Measurements from ENCODE around the gene SPAG16. TPM values are rescaled to one million over a fixed set of nuclear protein-coding genes. Genes with fewer than 3 reads are reported as not detected.

Gene SPAG16
- total RNA-seq, 1 donor from 2014 or later = 7.6 TPM

- H3K9me3 ChIP-seq = no peaks in the 10 kb centered on the region
- H3K4me3 ChIP-seq = no peak overlapping the region
- H3K4me1 ChIP-seq = no peaks in the 10 kb centered on the region
- intact Hi-C loops (cut with DNase I) = no loop called here
- TF ChIP-seq, protein P1, sequence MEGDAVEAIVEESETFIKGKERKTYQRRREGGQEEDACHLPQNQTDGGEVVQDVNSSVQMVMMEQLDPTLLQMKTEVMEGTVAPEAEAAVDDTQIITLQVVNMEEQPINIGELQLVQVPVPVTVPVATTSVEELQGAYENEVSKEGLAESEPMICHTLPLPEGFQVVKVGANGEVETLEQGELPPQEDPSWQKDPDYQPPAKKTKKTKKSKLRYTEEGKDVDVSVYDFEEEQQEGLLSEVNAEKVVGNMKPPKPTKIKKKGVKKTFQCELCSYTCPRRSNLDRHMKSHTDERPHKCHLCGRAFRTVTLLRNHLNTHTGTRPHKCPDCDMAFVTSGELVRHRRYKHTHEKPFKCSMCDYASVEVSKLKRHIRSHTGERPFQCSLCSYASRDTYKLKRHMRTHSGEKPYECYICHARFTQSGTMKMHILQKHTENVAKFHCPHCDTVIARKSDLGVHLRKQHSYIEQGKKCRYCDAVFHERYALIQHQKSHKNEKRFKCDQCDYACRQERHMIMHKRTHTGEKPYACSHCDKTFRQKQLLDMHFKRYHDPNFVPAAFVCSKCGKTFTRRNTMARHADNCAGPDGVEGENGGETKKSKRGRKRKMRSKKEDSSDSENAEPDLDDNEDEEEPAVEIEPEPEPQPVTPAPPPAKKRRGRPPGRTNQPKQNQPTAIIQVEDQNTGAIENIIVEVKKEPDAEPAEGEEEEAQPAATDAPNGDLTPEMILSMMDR (IDR thresholded peaks at IDR 0.05) = no peak
- H3K27ac ChIP-seq = no peak overlapping the region
- H3K27me3 ChIP-seq = no peaks in the 10 kb centered on the region
- H3K36me3 ChIP-seq = no peaks in the 10 kb centered on the region
- no peak for DNase-seq (ENCODE audit: low spot score in 2 of 2)
Measured at GRCh38 chr2:214169736-214170135, 885.5 kb downstream of the SPAG16 start.

- Histone ChIP-seq H3K27ac (no peak overlapping the region), H3K27me3 (no peaks in the 10 kb centered on the region), H3K9me3 (no peaks in the 10 kb centered on the region), H3K36me3 (no peaks in the 10 kb centered on the region), H3K4me1 (no peaks in the 10 kb centered on the region), H3K4me3 (no peak overlapping the region)
- no peak for DNase-seq (ENCODE audit: low spot score in 2 of 2)
- intact Hi-C loops (cut with DNase I) = no loop called here
- TF ChIP-seq, protein P1 (IDR thresholded peaks at IDR 0.05) = no peak
Measured at GRCh38 chr2:214174563-214174962, 890.3 kb downstream of the SPAG16 start.

- no peak overlapping the region for H3K4me3 ChIP-seq
- no peaks in the 10 kb centered on the region for H3K36me3 ChIP-seq
- H3K27ac ChIP-seq = no peak overlapping the region
- intact Hi-C loops (cut with DNase I) = no loop called here
- no peaks in the 10 kb centered on the region for H3K4me1 ChIP-seq
- DNase-seq (ENCODE audit: low spot score in 2 of 2) = no peak
- no peaks in the 10 kb centered on the region for H3K27me3 ChIP-seq
- no peaks in the 10 kb centered on the region for H3K9me3 ChIP-seq
- TF ChIP-seq, protein P1 (IDR thresholded peaks at IDR 0.05) = no peak
Measured at GRCh38 chr2:214180071-214180470, 895.8 kb downstream of the SPAG16 start.

GRCh38 chr2:214180686-214181085 lies 896.4 kb downstream of the SPAG16 start:
- Histone ChIP-seq H3K27me3 (no peaks in the 10 kb centered on the region), H3K36me3 (no peaks in the 10 kb centered on the region), H3K4me1 (no peaks in the 10 kb centered on the region), H3K27ac (no peak overlapping the region), H3K4me3 (no peak overlapping the region), H3K9me3 (no peaks in the 10 kb centered on the region)
- no peak for DNase-seq (ENCODE audit: low spot score in 2 of 2)
- intact Hi-C loops (cut with DNase I) = no loop called here
- TF ChIP-seq, protein P1 (IDR thresholded peaks at IDR 0.05) = no peak

DNA sequence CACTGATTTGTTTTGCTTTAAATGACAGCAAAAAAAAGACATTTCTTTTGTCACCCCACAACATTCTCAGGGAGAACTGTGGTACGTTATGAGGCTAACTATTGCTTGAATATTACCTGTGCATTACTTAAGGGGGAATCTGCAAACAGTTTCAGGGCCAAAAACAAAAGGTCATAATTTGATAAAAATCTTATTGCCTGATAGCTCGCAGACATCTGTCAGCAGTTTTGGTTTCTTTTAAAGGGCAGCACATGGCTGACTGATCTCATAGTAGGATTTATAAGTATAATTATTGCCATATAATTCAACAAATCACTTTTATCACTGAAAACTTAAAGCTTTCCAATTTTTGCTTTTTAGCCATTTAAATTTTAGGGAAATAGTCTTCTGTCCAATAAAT lies 900.2 kb downstream of the SPAG16 start:
- intact Hi-C loops (cut with DNase I) = no loop called here
- Histone ChIP-seq H3K36me3 (no peaks in the 10 kb centered on the region), H3K4me3 (no peak overlapping the region), H3K9me3 (no peaks in the 10 kb centered on the region), H3K27me3 (no peaks in the 10 kb centered on the region), H3K27ac (no peak overlapping the region), H3K4me1 (no peaks in the 10 kb centered on the region)
- TF ChIP-seq, protein P1 (IDR thresholded peaks at IDR 0.05) = no peak
- no peak for DNase-seq (ENCODE audit: low spot score in 2 of 2)

- Histone ChIP-seq H3K27me3 (no peaks in the 10 kb centered on the region), H3K36me3 (no peaks in the 10 kb centered on the region), H3K27ac (no peak overlapping the region), H3K4me3 (no peak overlapping the region), H3K4me1 (no peaks in the 10 kb centered on the region), H3K9me3 (no peaks in the 10 kb centered on the region)
- TF ChIP-seq, protein P1 (IDR thresholded peaks at IDR 0.05) = no peak
- no peak for DNase-seq (ENCODE audit: low spot score in 2 of 2)
- intact Hi-C loops (cut with DNase I) = no loop called here
Measured at GRCh38 chr2:214185546-214185945, 901.3 kb downstream of the SPAG16 start.
